ENCODE results near the gene TIA1. TPM values are rescaled to one million over a fixed set of nuclear protein-coding genes. Genes with fewer than 3 reads are reported as not detected.
"Not testable (repeated sequence)": the region's sequence is repeated elsewhere in the genome, so short reads cannot be mapped to it uniquely, and the experiment has no call there.

TIA1 gene
- total RNA-seq, 1 donor: 60.9 TPM

DNA sequence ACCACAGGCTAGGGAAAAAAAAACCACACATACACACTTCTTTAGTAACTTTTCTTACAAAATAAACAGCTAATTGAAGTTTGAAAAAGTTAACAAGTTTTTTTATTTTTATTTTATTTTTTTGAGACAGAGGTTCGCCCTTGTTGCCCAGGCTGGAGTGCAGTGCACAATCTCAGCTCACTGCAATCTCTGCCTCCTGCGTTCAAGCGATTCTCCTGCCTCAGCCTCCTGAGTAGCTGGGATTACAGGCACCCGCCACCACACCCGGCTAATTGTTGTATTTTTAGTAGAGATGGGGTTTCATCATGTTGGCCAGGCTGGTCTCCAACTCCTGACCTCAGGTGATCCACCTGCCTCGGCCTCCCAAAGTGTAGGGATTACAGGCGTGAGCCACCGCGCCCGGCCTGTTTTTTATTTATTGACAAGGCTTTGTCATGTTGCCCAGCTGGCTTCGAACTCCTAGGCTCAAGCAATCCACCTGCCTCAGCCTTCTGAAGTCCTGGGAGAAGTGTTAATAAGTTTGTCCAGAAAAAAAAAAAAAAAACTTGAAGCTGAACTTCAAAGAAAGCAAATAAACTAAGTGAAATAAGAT is 78.7 kb downstream of the TIA1 start:
- not testable (repeated sequence) for DNase-seq (ENCODE audit: low read depth in 2 of 3, low spot score in 2 of 3)

DNA sequence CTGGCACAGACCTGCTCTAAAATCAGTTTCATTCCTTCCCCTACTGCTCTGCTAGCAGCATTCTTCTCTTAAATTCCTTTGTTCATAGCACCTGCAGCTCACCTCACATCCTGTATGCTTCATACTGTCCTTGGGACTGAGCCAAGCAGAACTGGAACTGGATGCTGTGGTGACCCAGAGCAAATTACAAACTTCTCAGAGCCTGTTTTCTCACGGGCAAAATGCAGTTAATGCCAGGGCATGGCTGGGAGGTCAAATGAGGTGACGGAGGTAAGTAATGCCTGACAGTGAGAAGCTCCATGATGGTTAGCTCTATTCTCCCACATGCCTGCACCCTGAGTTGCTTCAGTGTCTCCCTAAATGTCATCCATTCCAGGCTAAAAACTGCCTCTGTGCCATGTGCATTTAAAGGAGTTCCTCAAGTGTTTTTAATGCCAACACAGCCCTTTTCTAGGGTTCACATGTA is 87.3 kb downstream of the TIA1 start:
- DNase-seq (ENCODE audit: low read depth in 2 of 3, low spot score in 2 of 3): no peak

DNA sequence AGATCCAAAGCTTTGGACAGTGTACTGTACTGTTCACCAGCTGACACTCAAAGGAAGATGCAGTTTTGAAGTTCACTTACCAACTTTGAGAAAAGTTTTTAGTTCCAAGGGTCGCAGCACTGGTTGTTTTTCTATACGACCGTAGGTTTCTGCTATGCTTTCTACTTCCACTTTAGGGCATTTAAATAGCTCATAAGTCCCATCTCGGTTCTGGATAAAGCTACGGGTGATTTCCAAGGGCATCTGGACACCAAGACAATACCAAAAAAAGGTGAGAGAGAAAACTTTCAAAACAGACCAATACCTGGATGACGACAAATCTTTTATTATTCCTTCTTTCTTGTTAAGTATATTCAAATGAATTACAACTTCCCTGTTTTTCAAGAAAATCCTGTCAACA is 87.9 kb downstream of the TIA1 start:
- DNase-seq (ENCODE audit: low read depth in 2 of 3, low spot score in 2 of 3): no peak

Small RNA genes lying within 50 kb of the gene (small RNA-seq; reads per million reads assigned to genes)
- gene AC016700.2 (not detected), gene MIR1285-2 (not detected)

Other genes with a start within 250 kb of the TIA1 start
- 156 TPM for gene PCBP1, start 161.2 kb downstream of the TIA1 start, total RNA-seq
- 22.6 TPM for gene C2orf42, start 57.6 kb downstream of the TIA1 start, total RNA-seq
- gene PCYOX1, start 9.5 kb upstream of the TIA1 start, total RNA-seq: 5.4 TPM
- gene SNRPG, start 45.1 kb upstream of the TIA1 start, total RNA-seq: 22.1 TPM
- 29.6 TPM for gene FAM136A, start 53.4 kb upstream of the TIA1 start, total RNA-seq

Data from hematopoietic multipotent progenitor cell (in vitro differentiated cells).